Erythroblast (primary cell): ENCODE data around the gene NTPCR.

Source experiments
- GATA1 ChIP-seq: IDR thresholded peaks from 2 replicates; pipeline ENCODE4 v1.6.1; 2011; ENCODE audit warnings: low read depth, mild to moderate bottlenecking, control low read depth, low read length, moderate library complexity
- POLR2A ChIP-seq: IDR thresholded peaks from 2 replicates; pipeline ENCODE4 v1.6.1; 2011; ENCODE audit warnings: mild to moderate bottlenecking, low read length

- no peak for TF ChIP-seq POLR2A
- no peak for TF ChIP-seq GATA1
These were observed 49.7 kb downstream of the NTPCR start for GRCh38 chr1:232999956-233000625.
